ENCODE measurements around the gene GPATCH3.
"Not testable (repeated sequence)": the region's sequence is repeated elsewhere in the genome, so short reads cannot be mapped to it uniquely, and the experiment has no call there.

Gene GPATCH3, protein sequence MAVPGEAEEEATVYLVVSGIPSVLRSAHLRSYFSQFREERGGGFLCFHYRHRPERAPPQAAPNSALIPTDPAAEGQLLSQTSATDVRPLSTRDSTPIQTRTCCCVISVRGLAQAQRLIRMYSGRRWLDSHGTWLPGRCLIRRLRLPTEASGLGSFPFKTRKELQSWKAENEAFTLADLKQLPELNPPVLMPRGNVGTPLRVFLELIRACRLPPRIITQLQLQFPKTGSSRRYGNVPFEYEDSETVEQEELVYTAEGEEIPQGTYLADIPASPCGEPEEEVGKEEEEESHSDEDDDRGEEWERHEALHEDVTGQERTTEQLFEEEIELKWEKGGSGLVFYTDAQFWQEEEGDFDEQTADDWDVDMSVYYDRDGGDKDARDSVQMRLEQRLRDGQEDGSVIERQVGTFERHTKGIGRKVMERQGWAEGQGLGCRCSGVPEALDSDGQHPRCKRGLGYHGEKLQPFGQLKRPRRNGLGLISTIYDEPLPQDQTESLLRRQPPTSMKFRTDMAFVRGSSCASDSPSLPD

DNA sequence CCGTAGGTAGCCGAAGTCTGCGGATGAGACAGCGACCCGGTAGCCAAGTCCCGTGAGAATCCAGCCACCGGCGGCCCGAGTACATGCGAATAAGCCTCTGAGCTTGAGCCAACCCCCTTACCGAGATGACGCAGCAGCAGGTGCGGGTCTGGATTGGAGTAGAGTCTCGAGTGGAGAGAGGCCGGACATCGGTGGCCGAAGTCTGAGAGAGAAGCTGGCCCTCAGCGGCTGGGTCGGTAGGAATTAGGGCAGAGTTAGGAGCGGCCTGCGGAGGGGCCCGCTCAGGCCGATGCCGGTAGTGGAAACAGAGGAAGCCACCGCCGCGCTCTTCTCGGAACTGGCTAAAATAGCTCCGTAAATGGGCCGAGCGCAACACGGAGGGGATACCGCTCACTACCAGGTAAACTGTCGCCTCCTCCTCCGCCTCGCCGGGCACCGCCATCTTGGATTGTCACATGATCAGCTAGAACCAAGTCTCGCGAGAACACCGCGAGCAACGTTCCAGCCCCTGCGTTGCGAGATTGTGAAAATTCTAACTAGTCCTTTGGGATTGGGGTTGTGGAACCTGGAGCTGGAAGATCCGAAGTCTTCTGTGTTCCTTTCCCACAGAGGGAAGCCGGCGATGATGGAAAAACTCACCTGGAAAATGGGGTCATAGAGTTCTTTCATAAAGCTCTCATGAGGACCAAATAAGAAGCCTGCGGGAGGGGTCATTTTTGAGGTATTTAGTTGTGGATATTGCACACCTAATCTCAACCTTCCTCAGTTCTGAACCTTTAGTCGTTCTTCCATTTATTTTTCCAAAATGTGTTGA, at the start of gene GPATCH3:
GPATCH3 (minus strand) TSS at position 467 of the 814 bp plus-strand sequence; CDS start at position 442, 25 bp downstream.
- peak in 55 of 56 donors; percentile 15 to 89 (median 75) for DNase-seq

GRCh38 chr1:26949926-26950319, 49.7 kb upstream of the GPATCH3 start:
- no peak for DNase-seq

DNA sequence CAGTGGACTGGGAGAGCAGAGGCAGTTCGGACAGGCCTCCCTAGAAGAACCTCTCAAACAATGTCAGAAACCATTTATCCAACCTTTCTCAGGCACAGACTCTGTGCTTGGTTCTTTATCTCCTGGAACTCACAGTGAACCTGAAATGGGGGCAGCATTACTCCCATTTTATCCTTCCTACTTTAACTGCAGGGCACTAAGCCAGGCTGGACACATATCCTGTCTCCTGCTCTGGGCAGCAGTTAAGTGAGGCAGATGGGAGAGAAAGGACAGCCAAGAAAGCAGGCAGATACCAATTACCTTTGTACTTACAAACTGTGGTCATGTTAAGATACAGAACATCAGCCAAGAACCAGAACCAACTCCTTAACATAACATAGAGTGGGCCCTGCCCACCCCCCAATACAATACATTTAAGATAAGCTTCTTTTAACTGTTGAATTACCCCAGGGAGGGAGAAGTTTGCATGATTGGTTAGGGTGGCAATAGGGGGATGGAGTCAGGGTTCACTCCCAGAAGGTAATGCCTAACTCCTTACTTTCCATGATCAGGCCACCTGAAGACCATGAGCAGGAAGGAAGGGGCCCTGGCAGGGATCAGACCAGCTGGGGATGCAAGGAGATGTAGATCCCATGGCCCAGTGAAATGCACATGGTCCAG, 49.1 kb upstream of the GPATCH3 start:
- DNase-seq = no peak

GRCh38 chr1:26948725-26949057, 48.4 kb upstream of the GPATCH3 start:
- not testable (repeated sequence) for DNase-seq

DNA sequence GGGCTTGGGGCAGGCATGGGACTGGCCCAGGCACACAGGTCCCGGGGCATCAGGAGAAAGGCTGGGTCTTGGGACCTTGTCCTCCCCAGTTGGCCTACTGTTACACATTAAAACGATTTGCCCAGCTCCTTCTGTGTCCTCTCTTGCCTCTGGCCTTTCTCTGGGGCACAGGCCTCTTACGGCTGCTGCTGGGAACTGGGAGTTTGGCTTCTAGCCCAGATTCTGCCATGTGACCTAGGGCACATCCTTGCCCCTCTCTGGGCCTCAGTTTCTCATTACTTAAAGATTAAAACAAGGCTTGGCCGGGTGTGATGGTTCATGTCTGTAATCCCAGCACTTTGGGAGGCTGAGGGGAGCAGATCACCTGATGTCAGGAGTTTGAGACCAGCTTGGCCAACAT, 46.0 kb upstream of the GPATCH3 start:
- no peak for DNase-seq

GRCh38 chr1:26945728-26946127, 45.5 kb upstream of the GPATCH3 start:
- DNase-seq = no peak

- no peak for DNase-seq
Observed at GRCh38 chr1:26945138-26945537, 44.9 kb upstream of the GPATCH3 start.

- no peak for DNase-seq
Observed at GRCh38 chr1:26942656-26943055, 42.4 kb upstream of the GPATCH3 start.

GRCh38 chr1:26941311-26941710, 41.0 kb upstream of the GPATCH3 start:
- no peak for DNase-seq

DNA sequence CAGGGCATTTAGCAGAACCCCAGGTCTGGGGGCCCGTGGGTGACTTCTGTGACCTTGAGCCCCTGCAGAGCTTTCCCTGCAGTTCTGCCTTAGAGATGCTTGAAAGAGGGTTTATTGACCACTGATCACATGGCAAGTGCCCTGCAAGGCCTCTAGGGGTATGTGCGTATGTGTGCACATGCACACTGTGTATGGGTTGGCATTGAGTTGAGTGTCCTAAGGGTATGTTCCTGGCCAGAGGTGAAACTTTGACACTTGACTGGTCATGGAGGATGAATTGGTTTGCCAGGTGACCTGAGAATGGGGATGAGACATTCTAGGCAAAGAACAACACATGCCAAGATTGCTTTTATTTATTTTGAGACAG, 38.4 kb upstream of the GPATCH3 start:
- DNase-seq = no peak

GRCh38 chr1:26938004-26938658, 37.9 kb upstream of the GPATCH3 start:
- DNase-seq = no peak

DNA sequence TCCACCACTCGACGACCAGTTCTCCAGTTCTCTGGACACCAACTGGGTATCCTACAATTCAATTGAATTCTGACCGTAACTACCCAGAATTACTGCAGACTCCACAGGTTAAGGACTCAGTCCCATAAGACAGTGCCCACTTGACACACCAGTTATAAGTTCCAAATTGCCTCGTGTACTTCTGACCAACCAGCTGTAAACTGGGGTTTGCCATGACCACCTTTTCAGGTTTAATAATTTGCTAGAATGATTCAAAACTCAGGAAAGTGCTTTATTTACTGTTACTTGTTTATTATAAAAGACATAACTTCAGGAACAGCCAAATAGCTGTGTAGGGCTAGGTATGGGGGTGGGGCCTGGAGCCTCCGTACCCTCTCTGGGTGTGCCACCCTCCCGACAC, 36.6 kb upstream of the GPATCH3 start:
- DNase-seq = no peak

DNA sequence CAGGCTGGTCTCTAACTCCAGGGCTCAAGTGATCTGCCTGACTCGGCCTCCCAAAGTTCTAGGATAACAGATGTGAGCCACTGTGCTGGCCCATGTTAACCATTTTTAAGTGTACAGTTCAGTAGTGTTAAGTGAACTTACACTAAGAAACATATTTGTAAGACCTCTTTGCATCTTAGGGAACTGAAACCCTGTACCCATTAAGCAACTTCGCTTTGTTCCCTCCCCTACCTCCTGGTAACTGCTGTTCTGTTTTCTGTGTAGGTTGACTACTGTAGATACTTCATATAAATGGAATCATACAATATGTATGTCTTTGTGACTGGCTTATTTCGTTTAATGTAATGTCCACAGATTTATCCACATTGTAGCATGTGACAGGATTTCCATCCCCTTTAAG, 32.3 kb upstream of the GPATCH3 start:
- no peak for DNase-seq

DNA sequence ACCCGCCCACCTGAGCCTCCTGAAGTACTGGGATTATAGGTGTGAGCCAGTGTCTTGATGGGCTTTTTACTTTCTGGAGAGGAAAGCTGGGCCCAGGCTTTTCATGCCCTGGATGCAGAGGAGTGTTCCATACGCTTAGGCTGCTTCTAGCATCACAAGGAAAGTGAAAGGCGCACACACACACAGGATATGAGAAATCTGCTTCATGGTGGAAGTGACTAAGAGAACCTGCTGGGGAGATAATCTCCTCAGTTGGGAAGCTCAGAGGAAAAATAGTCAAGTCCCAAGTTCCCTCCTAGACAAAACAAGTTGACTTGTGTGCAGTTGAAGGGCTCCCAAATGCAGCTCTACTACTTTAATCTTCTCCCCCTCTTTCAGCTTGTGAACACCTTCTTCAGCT, 23.4 kb upstream of the GPATCH3 start:
- no peak for DNase-seq

GRCh38 chr1:26922901-26923300, 22.6 kb upstream of the GPATCH3 start:
- no peak for DNase-seq

GRCh38 chr1:26922431-26922729, 22.1 kb upstream of the GPATCH3 start:
- DNase-seq = no peak

DNA sequence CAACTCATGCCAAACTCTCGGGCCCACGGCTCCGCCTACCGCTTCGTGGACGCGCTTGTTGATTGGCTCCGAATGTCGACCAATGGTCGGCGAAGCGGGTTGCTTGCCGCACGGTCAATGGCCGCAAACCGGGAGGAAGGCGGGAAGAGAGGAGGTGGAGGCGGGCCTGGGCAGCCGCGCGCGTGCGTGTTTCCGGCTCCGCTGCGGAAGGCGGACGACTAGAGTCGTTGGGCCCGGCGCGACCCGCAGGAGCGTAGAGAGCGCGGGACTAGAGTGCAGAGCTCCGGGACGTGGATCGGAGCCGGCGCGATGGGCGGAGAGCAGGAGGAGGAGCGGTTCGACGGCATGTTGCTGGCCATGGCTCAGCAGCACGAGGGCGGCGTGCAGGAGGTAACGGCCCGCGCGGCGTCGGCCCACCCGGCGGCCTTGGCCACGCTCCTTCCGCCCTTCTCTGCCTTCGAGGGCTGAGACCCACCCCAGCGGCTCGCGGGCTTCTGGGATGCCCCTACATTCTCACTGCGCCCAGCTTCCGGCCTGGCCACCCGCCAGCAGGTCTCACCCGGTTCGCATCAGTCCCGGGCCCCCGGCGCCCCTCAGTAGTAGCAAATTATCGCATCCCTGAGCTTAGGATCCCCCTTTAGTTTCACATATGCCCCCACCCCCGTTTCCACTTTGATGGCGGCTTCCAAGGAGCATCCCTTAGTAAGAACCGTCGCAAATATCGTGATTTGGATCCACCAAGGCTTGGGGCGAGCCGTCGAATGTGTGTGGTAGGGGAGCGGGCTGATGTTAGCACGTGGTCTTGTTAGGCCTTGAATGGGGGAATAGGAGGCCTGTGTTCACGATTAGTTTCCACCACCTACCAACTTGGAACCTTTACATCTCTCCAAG, 21.5 kb upstream of the GPATCH3 start, which contains the start of gene NUDC:
NUDC (plus strand) TSS at position 204 of the 891 bp plus-strand sequence; CDS start at position 310, 106 bp downstream.
- DNase-seq = peak; percentile 83 to 99 (median 97)

DNA sequence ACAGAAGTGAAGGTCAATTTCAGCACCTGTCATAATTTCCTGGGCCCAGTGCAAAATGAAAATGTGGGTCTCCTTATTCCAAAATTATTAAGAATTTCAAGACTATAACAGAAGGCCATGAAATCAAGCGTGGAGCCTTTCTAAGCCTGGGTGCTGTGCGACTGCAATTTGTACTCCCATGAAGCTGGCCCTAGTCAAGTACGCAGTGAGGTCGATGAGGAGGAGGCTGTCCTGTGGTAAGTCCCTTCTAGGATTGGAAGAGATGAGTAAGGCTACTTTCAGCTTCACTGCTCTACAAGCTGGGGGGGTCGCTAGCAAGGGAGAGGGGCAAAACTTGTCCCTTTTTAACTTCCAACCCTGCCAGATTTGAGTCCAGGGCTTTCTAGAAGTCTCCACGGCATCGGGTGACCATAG, 20.9 kb upstream of the GPATCH3 start:
- DNase-seq = no peak

DNA sequence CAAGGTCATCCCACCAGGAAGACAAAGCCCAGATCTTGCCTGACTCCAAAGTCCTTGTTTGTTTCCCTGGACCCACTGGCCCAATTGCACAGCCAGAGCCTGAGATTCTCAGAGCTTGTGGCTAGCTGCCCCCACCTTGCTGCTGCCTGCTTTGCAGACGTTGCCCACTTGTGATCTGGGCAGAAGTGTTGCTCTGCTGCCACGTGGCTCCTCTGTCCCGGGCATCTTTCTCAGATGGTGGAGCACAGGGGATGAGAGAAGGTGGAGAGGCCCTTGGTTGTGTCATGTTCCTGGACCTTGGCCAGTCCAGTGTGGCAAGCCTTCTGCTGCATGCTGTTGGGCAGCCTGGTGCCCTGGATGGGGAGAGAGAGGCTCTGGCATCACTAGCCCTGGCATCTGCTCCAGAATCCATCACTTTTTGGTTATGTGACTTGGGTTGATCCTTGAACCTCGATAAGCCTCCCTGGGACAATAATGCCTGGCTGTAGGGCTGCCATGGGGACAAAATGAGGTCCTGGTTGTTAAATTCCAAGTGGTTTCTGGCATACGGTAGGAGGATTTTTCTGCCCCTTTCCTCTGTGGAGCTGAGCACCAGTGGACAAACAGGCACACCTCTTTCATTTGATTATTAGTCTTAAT, 15.1 kb upstream of the GPATCH3 start:
- no peak for DNase-seq
